SU-DHL-6 (cell line): Measurements from ENCODE around the gene PRDM16.

Source experiments
- H2AFZ ChIP-seq: fragments of 200-600 bp; sonication (generic); 2 replicates; pipeline ENCODE4 v1.6.1; 2014; ENCODE audit warnings: low read depth, mild to moderate bottlenecking, moderate library complexity, mixed read lengths, antibody characterized with exemption, low read length; ENCODE audit not compliant: severe bottlenecking
- H3F3A ChIP-seq: fragments of 200-600 bp; shearing (Covaris generic); 2 replicates; pipeline ENCODE4 v1.6.0; 2016; ENCODE audit warnings: antibody characterized with exemption, mild to moderate bottlenecking; ENCODE audit not compliant: insufficient read depth
- H3K27ac ChIP-seq: fragments of 200-600 bp; sonication (generic); 2 replicates; pipeline ENCODE4 v1.5.1; 2016; ENCODE audit warnings: low read depth, mild to moderate bottlenecking, low read length, moderate library complexity, mixed read lengths
- H3K27me3 ChIP-seq: fragments of 200-600 bp; sonication (generic), shearing (Covaris generic); 2 replicates; pipeline ENCODE4 v1.6.0; 2014; ENCODE audit warnings: mild to moderate bottlenecking, low read length
- H3K36me3 ChIP-seq: fragments of 200-600 bp; sonication (generic); 2 replicates; pipeline ENCODE4 v1.6.1; 2014; ENCODE audit warnings: mild to moderate bottlenecking, low read length, mixed read lengths
- H3K4me2 ChIP-seq: fragments of 300-600, 200-600 bp; shearing (Covaris generic), sonication (generic); 2 replicates; pipeline ENCODE4 v1.6.0; 2014; ENCODE audit warnings: low read length, low read depth, mild to moderate bottlenecking; ENCODE audit not compliant: poor library complexity, severe bottlenecking
- H3K4me3 ChIP-seq: fragments of 200-600 bp; sonication (generic); 2 replicates; pipeline ENCODE4 v1.5.1; 2014; ENCODE audit warnings: antibody characterized with exemption, low read length, mild to moderate bottlenecking, mixed read lengths; ENCODE audit not compliant: insufficient read depth, poor library complexity, severe bottlenecking
- H3K79me2 ChIP-seq: fragments of 200-600 bp; sonication (generic); 2 replicates; pipeline ENCODE4 v1.6.1; 2014; ENCODE audit warnings: mild to moderate bottlenecking, low read length, moderate library complexity; ENCODE audit not compliant: insufficient read depth
- H3K9ac ChIP-seq: fragments of 200-600 bp; sonication (generic); 2 replicates; pipeline ENCODE4 v1.7.0; 2014; ENCODE audit warnings: mild to moderate bottlenecking, low read length
- H3K9me2 ChIP-seq: fragments of 200-600 bp; sonication (generic); replicated peaks from 2 replicates; pipeline ENCODE4 v1.6.1; 2014; ENCODE audit warnings: low read length; ENCODE audit not compliant: insufficient read depth
- H3K9me3 ChIP-seq: fragments of 200-600 bp; sonication (generic); 2 replicates; pipeline ENCODE4 v1.6.1; 2014; ENCODE audit warnings: low read length, mixed read lengths; ENCODE audit not compliant: insufficient read depth
- H4K20me1 ChIP-seq: fragments of 200-600 bp; sonication (generic); 2 replicates; pipeline ENCODE4 v1.6.1; 2014; ENCODE audit warnings: low read depth, mild to moderate bottlenecking, antibody characterized with exemption, low read length, moderate library complexity, mixed read lengths
- EZH2phosphoT487 ChIP-seq: fragments of 200-600 bp; sonication (generic), shearing (Covaris generic); conservative IDR thresholded peaks from 2 replicates; pipeline ENCODE4 v1.6.1; 2018; ENCODE audit warnings: mild to moderate bottlenecking, antibody characterized with exemption, low read length, moderate library complexity, mixed read lengths
- TF ChIP-seq, protein P1 (sequence below): fragments of 200-600 bp; sonication (generic); IDR thresholded peaks from one replicate; pipeline ENCODE4 v1.5.1; 2017; ENCODE audit warnings: antibody characterized with exemption, mild to moderate bottlenecking, low read length, moderate library complexity; ENCODE audit not compliant: insufficient read depth, poor library complexity, severe bottlenecking

PRDM16 gene

GRCh38 chr1:3035563-3036446 lies 33.2 kb upstream of the PRDM16 start:
- no peaks in the 10 kb centered on the region for H3K79me2 ChIP-seq
- H3F3A ChIP-seq = no peaks in the 10 kb centered on the region
- no peak overlapping the region for H3K4me2 ChIP-seq
- TF ChIP-seq, protein P1, sequence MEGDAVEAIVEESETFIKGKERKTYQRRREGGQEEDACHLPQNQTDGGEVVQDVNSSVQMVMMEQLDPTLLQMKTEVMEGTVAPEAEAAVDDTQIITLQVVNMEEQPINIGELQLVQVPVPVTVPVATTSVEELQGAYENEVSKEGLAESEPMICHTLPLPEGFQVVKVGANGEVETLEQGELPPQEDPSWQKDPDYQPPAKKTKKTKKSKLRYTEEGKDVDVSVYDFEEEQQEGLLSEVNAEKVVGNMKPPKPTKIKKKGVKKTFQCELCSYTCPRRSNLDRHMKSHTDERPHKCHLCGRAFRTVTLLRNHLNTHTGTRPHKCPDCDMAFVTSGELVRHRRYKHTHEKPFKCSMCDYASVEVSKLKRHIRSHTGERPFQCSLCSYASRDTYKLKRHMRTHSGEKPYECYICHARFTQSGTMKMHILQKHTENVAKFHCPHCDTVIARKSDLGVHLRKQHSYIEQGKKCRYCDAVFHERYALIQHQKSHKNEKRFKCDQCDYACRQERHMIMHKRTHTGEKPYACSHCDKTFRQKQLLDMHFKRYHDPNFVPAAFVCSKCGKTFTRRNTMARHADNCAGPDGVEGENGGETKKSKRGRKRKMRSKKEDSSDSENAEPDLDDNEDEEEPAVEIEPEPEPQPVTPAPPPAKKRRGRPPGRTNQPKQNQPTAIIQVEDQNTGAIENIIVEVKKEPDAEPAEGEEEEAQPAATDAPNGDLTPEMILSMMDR = no peak
- no peak for TF ChIP-seq EZH2phosphoT487
- H2AFZ ChIP-seq = no peak overlapping the region
- H3K27me3 ChIP-seq = no peaks in the 10 kb centered on the region
- H3K27ac ChIP-seq = no peak overlapping the region
- no peak overlapping the region for H3K9ac ChIP-seq
- no peak overlapping the region for H3K4me3 ChIP-seq
- no peaks in the 10 kb centered on the region for H4K20me1 ChIP-seq
- H3K36me3 ChIP-seq = no peaks in the 10 kb centered on the region
- no peaks in the 10 kb centered on the region for H3K9me2 ChIP-seq
- no peaks in the 10 kb centered on the region for H3K9me3 ChIP-seq

DNA sequence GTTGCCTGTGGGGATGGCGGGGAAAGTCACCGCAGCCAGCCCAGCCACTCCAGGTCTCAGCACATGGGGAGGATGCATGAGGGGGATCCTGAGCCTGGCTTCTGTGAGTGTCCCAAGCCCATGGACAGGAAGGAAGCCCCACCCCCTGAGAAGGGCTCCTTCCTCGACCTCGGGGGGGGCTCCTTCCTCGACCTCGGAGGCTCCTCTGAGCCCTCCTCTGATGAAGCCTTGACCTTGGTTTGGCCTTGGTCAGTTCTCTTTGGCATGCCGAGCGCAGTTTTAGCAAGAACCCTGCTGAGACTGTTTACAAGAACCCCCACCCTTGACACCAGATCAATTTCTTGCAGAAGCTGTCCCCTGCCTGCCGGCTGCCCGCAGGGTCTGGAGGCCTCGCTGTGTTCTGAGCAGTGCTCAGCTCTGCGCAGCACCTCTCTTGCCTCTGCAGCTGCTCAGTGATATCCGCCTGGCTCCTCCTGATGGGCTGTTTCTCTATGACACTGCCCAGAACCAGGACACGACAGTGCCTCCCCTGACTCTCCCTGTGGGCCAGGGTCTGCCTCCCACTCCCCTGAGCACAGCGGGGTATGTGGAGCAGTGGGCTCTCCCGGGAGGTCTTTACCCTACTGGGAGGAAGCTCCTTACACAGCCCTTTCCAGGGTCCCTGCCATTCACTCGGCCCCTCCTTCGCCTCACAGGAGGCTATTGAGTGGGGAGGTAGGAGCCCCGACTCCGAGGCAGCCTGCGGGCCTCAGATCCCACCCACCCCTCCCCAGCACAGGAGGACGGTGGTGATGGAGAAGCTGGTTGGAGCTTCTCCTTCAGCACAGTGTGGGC lies 32.3 kb upstream of the PRDM16 start:
- no peaks in the 10 kb centered on the region for H4K20me1 ChIP-seq
- no peak overlapping the region for H3K27ac ChIP-seq
- no peak overlapping the region for H3K4me3 ChIP-seq
- no peak overlapping the region for H3K9ac ChIP-seq
- H3K9me3 ChIP-seq = no peaks in the 10 kb centered on the region
- no peak for TF ChIP-seq EZH2phosphoT487
- TF ChIP-seq, protein P1 = no peak
- H3K27me3 ChIP-seq = no peaks in the 10 kb centered on the region
- no peak overlapping the region for H3K4me2 ChIP-seq
- no peak overlapping the region for H2AFZ ChIP-seq
- H3K79me2 ChIP-seq = no peaks in the 10 kb centered on the region
- H3F3A ChIP-seq = no peaks in the 10 kb centered on the region
- no peaks in the 10 kb centered on the region for H3K9me2 ChIP-seq
- H3K36me3 ChIP-seq = no peaks in the 10 kb centered on the region

- Histone ChIP-seq H3K27me3 (no peaks in the 10 kb centered on the region), H3K27ac (no peak overlapping the region), H3K4me3 (no peak overlapping the region), H3K36me3 (no peaks in the 10 kb centered on the region), H3K79me2 (no peaks in the 10 kb centered on the region), H3K9ac (no peak overlapping the region), H3K4me2 (no peak overlapping the region), H3K9me2 (no peaks in the 10 kb centered on the region), H3F3A (no peaks in the 10 kb centered on the region), H2AFZ (no peak overlapping the region), H4K20me1 (no peaks in the 10 kb centered on the region), H3K9me3 (no peaks in the 10 kb centered on the region)
- TF ChIP-seq EZH2phosphoT487 = no peak
- TF ChIP-seq, protein P1 = no peak
Observed at GRCh38 chr1:3037281-3038040, 31.5 kb upstream of the PRDM16 start.
